K562 (cell line): Measurements from ENCODE around the gene ADK. TPM values are rescaled to one million over a fixed set of nuclear protein-coding genes. Genes with fewer than 3 reads are reported as not detected.

Experiments
- CHD7 ChIP-seq: fragments of 200-600 bp; sonication (generic); IDR thresholded peaks from one replicate; pipeline ENCODE4 v1.6.1; 2012; ENCODE audit warnings: mild to moderate bottlenecking, low read depth, low read length, inconsistent platforms
- HCFC1 ChIP-seq: IDR thresholded peaks from 2 replicates; pipeline ENCODE4 v1.6.1; 2012; ENCODE audit warnings: low read depth, low read length, improper control_type of control experiment
- REST ChIP-seq, 2 experiments: fragments of 450-650 bp; formaldehyde crosslinking in 1 of 2; IDR thresholded peaks; 2 replicates each; pipeline versions ENCODE4 v1.4.0 to v1.6.1; 2014 to 2020; ENCODE audit warnings: mild to moderate bottlenecking in 2 of 2, borderline replicate concordance in 1 of 2, low read depth in 1 of 2
- TCF7L2 ChIP-seq: fragments of 150-350 bp; IDR thresholded peaks from 2 replicates; pipeline ENCODE4 v1.6.1; 2016; ENCODE audit warnings: low read depth, mild to moderate bottlenecking, low read length, moderate library complexity
- ZNF232 ChIP-seq: sonication (generic); formaldehyde crosslinking; IDR thresholded peaks from 2 replicates; pipeline ENCODE4 v1.8.0; 2022; ENCODE audit warnings: mild to moderate bottlenecking, missing genetic modification reagents
- ZNF347 ChIP-seq: fragments of 450-650 bp; formaldehyde crosslinking; IDR thresholded peaks from 2 replicates; pipeline ENCODE4 v1.4.0; 2020; ENCODE audit warnings: low read depth, mild to moderate bottlenecking, moderate library complexity
- polyA plus RNA-seq, 8 experiments: library from polyadenylated mRNA; depleted of rRNA in 4 of 8; stranded (reverse) in 5 of 8; unstranded in 3 of 8; fragments of >200 nt; fragmentation: Nextera tagmentation in 2 of 8; fragmentation: Illumina TruSeq in 1 of 8; extraction: Ambion mirVana in 2 of 8; extraction: Trizol in 1 of 8; gene quantifications; 2 replicates each; pipeline versions ENCODE4 v1.2.1 to v1.2.3, GENCODE V29; 2011 to 2014; ENCODE audit warnings: inconsistent platforms in 1 of 8, missing spikeins in 1 of 8
- total RNA-seq, 7 experiments: library from RNA; depleted of rRNA in 6 of 7; stranded (reverse); fragments of >200 nt in 6 of 7; fragmentation: Illumina TruSeq in 2 of 7; extraction: Trizol in 2 of 7; gene quantifications; 2 replicates each; pipeline versions ENCODE4 v1.2.1 to v1.2.3, GENCODE V29; 2011 to 2021; ENCODE audit warnings: low replicate concordance in 1 of 7

ADK gene
- total and polyA plus RNA-seq, 9 of the 15 experiments (the other 6 are each of a cell fraction or from before 2014, with no cell fraction given): 54.2 to 97.8 (median 73.6) TPM

GRCh38 chr10:74150990-74151878, at the start of gene ADK (continued):
- TF ChIP-seq REST (IDR thresholded peaks at IDR 0.05; ENCODE audit: borderline replicate concordance): peak; percentile 75
- TF ChIP-seq REST (CRISPR knock-in tag; IDR thresholded peaks at IDR 0.05; ENCODE audit: low read depth): 0 out of 2 replicates have a peak, but pooled peaks have one; percentile 62
- TF ChIP-seq TCF7L2: no peak
- peak; percentile 14 for TF ChIP-seq HCFC1
- peak; percentile 88; the same call in 1 of the 2 replicates for TF ChIP-seq ZNF232 (CRISPR knock-in tag)
- TF ChIP-seq ZNF347 (CRISPR knock-in tag): no peak
- no peak for TF ChIP-seq CHD7
